Mononuclear cell (primary cell): Measurements from ENCODE around the gene RUNX1. TPM values are rescaled to one million over a fixed set of nuclear protein-coding genes. Genes with fewer than 3 reads are reported as not detected.
A peak's percentile ranks its signal among the peaks of the same experiment; 100 is the strongest.

Experiments
- H3K27me3 ChIP-seq: 2 replicates; pipeline ENCODE4 v1.6.0; 2011; ENCODE audit warnings: low read length, control low read depth; ENCODE audit not compliant: insufficient read depth
- H3K4me1 ChIP-seq: 2 replicates; pipeline ENCODE4 v1.5.1; 2011; ENCODE audit warnings: mild to moderate bottlenecking, low read length, control low read depth; ENCODE audit not compliant: insufficient read depth
- H3K4me3 ChIP-seq: 2 replicates; pipeline ENCODE4 v1.5.1; 2011; ENCODE audit warnings: mild to moderate bottlenecking, low read length, moderate library complexity
- H3K9me3 ChIP-seq: 2 replicates; pipeline ENCODE4 v1.5.1; 2011; ENCODE audit warnings: low read depth, mild to moderate bottlenecking, control low read depth, low read length
- total RNA-seq: library from RNA; depleted of rRNA; stranded (reverse); fragments of >200 nt; gene quantifications from one replicate; pipeline ENCODE4 v1.2.3, GENCODE V29; 2012

RUNX1 gene
- total RNA-seq, 1 donor: 51.2 TPM

DNA sequence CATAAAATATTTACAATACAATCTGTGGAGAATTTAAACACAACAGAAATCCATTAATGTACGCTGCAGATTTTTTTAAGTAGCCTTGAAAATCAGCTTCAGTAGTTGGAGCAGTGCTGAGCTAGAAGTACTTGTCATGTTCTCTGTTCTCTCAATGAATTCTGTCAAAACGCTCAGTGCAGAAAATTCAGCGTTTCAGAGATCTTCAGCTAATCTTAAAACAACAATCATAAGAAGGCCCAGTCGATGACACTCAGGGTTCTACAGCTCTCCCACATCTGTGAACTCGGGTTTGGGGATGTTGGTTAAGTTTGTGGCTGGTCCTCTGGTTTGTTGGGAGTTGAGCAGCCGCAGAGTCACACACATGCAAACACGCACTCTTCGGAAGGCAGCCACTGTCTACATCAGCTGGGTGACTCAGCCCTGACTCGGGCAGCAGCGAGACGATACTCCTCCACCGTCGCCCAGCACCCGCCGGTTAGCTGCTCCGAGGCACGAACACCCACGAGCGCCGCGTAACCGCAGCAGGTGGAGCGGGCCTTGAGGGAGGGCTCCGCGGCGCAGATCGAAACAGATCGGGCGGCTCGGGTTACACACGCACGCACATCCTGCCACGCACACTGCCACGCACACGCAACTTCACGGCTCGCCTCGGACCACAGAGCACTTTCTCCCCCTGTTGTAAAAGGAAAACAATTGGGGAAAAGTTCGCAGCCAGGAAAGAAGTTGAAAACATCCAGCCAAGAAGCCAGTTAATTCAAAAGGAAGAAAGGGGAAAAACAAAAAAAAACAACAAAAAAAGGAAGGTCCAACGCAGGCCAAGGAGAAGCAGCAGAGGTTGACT, 161.2 kb downstream of the RUNX1 start:
- Histone ChIP-seq H3K4me1 (peaks cover 74% of the 10 kb centered on the region), H3K9me3 (no peaks in the 10 kb centered on the region), H3K4me3 (peak overlapping the region; percentile 64), H3K27me3 (no peaks in the 10 kb centered on the region)

DNA sequence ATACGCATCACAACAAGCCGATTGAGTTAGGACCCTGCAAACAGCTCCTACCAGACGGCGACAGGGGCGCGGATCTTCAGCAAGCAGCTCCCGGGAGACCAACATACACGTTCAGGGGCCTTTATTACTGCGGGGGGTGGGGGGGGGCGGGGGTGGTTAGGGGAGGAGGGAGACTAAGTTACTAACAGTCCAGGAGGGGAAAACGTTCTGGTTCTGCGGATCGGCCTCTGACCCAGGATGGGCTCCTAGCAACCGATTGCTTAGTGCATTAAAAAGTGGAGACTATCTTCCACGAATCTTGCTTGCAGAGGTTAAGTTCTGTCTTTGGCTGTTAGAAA, 162.0 kb downstream of the RUNX1 start:
- H3K27me3 ChIP-seq: no peaks in the 10 kb centered on the region
- H3K9me3 ChIP-seq: no peaks in the 10 kb centered on the region
- H3K4me1 ChIP-seq: peaks cover 78% of the 10 kb centered on the region
- peak overlapping the region; percentile 64 for H3K4me3 ChIP-seq

DNA sequence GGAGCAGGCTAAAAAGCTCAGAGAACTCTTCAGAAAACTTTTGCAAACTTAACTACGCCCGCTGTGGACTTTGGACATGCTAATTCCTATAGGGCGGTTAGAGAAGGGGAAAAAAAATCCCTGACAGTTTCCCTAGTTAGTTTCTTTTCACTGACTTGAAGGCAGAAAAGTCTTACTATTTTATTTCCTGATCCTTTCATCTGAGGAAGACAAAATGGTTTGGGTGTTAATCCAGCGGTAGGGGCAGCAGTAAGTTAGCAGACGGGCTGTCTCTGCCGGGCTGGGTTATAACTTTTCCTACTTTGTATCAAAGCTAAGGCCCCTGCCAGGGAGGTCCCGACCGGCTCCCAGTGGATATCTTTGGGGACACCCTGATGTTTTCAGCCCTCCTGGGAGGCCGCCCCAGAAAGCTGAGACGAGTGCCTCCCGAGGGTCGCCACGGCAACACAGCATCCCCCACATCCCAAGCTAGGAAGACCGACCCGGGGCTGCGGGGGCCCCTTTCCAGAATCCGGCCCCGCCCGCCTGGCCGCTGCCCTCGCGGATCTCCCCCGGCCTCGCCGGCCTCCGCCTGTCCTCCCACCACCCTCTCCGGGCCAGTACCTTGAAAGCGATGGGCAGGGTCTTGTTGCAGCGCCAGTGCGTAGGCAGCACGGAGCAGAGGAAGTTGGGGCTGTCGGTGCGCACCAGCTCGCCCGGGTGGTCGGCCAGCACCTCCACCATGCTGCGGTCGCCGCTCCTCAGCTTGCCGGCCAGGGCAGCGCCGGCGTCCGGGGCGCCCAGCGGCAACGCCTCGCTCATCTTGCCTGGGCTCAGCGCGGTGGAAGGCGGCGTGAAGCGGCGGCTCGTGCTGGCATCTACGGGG, 162.6 kb downstream of the RUNX1 start:
- Histone ChIP-seq H3K27me3 (no peaks in the 10 kb centered on the region), H3K9me3 (no peaks in the 10 kb centered on the region), H3K4me3 (peak overlapping the region; percentile 64), H3K4me1 (peaks cover 80% of the 10 kb centered on the region)

DNA sequence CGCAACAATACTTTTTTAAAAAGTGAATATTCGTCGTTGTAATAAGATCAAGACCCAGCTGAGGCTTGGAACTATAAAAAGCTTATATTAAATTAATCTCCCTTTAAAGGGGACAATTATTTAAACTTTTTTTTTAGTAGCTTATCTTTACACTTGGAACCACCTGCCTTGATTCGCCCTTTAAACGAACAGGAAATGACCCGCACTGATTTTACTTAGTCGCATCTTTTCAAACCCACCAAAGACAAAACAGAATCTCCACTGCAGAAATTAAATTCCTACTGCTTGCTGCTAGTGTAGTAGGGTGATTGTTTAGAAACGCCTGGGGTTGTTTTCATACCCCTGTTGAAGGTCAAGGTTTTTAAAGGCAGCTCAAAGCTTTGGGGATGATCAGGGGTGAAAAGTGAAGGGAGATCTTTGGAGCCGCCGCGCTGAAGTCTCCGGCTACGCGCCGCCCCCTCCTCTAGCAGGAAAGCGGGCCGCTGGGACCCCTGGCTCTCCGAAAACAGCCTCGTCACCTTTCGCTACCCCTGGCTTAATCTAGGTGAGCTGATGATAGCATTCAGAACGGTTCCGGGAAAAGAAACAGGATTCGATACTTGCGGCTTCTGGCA, 163.4 kb downstream of the RUNX1 start:
- peak overlapping the region; percentile 64 for H3K4me3 ChIP-seq
- H3K9me3 ChIP-seq: no peaks in the 10 kb centered on the region
- H3K27me3 ChIP-seq: no peaks in the 10 kb centered on the region
- H3K4me1 ChIP-seq: peaks cover 79% of the 10 kb centered on the region

DNA sequence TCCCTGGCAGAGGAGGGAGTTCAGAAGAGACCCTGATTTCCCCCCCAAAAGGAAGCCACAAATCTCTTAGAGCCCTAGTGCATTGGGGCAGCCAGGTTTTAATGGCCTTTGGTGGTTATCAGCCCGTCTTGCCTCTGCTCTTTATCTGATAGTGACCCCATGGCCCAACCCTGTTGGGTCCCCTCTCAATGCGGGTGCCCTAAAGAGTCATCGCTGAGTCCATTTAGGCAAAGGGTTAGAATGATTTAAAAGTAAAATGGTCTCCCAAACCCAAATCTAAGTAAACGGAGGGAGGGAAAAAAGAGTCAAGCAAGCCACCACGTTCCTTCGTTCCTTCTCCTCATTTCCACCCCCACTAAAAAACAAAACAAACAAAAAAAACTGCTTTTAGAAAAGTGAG, 164.0 kb downstream of the RUNX1 start:
- Histone ChIP-seq H3K4me3 (peak overlapping the region; percentile 64), H3K27me3 (no peaks in the 10 kb centered on the region), H3K9me3 (no peaks in the 10 kb centered on the region), H3K4me1 (peaks cover 76% of the 10 kb centered on the region)

DNA sequence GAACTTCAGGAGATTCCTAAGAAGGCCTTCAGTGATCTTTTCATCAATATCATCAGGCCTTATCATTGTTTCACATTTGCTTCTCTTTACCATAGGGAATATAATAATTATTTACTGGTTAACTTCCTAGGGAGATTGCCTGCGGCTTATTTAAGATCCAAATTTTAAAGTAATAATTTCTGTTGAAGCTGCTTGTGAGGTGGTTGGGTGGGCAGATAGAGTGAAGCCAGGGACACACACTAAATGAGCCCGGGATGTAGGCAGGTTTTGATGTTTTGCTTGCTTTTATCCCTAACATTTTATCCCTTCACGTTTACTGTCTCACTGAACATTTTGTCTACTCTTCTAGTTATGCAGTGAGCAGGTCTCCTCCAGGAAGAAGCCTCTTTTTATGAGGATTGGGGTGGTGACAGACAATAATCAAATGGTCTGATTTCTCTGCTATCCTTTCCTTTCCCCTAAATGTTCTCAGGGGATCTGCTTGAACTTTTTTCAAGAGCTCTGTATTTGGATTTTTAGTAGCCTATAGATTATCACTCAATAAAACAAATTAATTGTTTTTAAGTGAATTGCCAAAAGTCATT, 164.7 kb downstream of the RUNX1 start:
- peak overlapping the region; percentile 64 for H3K4me3 ChIP-seq
- H3K9me3 ChIP-seq: no peaks in the 10 kb centered on the region
- no peaks in the 10 kb centered on the region for H3K27me3 ChIP-seq
- peaks cover 76% of the 10 kb centered on the region for H3K4me1 ChIP-seq

DNA sequence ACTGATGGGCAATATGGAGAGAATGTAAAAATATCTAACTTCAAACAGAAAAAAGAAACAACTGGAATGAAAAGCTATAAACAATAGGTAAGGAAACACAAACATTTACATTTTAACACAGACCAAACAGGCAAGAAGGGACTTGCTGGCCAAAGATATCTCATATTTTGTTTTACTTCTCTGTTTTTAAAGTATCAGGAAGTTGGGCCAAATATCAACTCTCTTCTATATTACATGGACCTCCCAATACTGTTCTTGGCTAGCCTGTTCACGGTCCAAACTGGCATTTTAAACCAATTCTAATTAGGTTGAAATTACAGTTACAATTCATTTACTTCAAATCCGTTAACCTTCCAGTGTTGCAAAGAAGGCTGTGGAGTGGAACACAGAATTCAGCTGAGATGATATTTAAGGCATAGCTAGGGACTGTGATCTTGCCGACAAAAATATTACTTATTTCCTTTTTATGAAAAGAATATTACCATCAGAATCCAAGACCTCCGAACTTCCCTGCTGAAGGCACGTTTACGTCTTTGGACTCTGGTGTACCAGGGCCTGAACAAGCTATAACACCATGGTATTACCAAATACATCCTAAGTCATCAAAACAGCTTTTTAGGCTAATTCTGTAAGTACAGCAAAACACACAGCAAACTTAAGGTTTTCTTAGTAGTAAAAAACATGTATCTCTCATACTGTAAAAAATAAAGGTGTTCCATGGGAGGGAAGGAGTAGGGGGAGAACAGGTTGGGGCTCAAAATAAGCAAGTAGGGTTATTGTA, 165.4 kb downstream of the RUNX1 start:
- Histone ChIP-seq H3K27me3 (no peaks in the 10 kb centered on the region), H3K4me3 (peak overlapping the region; percentile 64), H3K4me1 (peaks cover 76% of the 10 kb centered on the region), H3K9me3 (no peaks in the 10 kb centered on the region)

DNA sequence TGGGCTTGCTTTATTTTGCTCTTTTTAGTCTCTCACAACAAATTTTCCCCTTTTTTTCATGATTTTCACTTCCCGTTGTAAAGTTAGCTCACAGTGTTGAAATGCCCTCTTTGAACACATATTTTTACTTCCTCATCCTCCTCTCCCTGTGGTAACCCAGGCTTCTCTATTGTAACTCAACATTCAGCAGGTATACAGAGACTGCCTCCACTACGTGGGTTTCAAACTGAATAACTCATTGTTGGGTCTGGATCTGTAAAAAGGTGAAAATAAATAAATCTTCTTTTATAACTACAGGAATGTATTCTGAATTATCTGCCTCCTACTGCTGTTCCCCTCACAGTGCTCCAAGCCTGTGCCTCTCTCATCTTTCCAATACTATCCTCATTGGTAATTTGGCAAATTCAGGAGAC, 166.4 kb downstream of the RUNX1 start:
- Histone ChIP-seq H3K4me1 (peaks cover 68% of the 10 kb centered on the region), H3K9me3 (no peaks in the 10 kb centered on the region), H3K27me3 (no peaks in the 10 kb centered on the region), H3K4me3 (no peak overlapping the region)

DNA sequence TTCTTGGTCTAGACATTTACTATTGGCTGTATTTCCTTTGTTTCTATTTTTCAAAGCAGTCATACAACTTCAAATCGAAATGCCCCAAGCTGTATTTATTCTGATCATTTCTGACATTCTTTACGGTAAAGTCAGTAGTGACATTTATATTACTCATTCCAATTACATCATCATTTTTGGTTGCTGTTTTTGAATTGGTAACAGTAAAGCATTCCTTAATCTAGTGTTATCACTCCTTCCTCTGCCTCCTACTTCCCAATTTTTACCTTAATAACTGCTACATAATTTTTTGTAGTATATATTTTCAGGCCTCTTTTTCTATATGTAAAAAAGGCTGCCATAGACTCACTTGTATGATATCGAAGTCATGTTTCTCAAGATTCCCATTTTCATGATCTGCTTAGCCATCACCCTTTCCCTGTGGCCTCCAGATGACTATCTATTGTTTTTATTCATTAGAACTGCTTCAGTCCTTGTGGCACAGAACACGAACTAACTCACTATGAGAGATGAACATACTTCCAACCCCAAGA, 167.2 kb downstream of the RUNX1 start:
- no peak overlapping the region for H3K4me3 ChIP-seq
- peaks cover 61% of the 10 kb centered on the region for H3K4me1 ChIP-seq

DNA sequence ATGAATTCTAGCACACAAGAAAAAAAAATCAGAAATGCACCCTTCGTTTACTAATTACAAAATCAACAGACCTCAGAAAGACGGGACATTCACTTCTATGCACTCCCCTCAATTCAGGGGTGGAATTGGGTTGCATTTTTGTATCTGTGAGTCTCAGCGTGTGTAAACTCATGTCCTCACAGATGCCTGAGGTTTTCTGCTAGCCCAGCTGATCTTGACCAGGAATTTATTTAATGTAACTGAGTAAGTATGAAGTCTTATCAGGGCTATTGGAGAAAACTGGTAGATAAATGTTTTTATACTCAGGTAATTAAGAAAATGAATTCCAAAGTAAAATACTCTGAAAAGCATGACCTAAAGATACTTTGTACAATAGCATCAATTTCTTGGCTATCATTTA, 167.7 kb downstream of the RUNX1 start:
- H3K4me3 ChIP-seq: no peak overlapping the region
- H3K4me1 ChIP-seq: peaks cover 56% of the 10 kb centered on the region

More for the DNA sequence above, 167.2 kb downstream of the RUNX1 start:
- no peaks in the 10 kb centered on the region for H3K9me3 ChIP-seq
- H3K27me3 ChIP-seq: no peaks in the 10 kb centered on the region

DNA sequence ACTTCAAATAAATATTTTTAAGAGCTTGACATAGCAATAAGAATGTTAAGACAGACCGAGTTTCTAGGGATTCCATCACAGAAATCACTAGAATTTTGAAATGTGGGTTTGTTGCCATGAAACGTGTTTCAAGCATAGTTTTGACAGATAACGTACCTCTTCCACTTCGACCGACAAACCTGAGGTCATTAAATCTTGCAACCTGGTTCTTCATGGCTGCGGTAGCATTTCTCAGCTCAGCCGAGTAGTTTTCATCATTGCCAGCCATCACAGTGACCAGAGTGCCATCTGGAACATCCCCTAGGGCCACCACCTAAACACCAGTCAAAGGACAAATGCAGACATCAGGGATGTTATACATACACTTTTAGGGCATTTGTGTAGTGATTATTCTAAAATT, 168.7 kb downstream of the RUNX1 start:
- H3K9me3 ChIP-seq: no peaks in the 10 kb centered on the region
- no peak overlapping the region for H3K4me3 ChIP-seq
- no peaks in the 10 kb centered on the region for H3K27me3 ChIP-seq
- peaks cover 47% of the 10 kb centered on the region for H3K4me1 ChIP-seq

More for the DNA sequence above, 167.7 kb downstream of the RUNX1 start:
- Histone ChIP-seq H3K27me3 (no peaks in the 10 kb centered on the region), H3K9me3 (no peaks in the 10 kb centered on the region)

DNA sequence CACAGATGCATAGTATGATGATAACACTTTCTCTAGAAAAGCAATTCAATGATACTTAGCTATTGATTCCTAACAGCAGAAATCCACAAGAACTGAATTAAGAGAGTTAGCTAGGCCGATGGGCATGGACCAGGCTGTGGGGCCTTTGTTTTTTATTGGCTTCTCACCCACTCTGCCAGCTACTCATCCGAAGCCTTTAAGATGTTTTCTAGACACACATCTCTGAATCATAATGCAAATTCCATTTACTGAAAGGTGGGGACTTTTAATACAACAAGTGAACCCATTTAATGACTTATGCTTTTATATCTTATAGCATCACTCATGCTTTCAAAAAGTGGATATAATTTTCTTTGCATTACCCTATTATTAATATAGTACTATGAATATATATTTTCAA, 170.2 kb downstream of the RUNX1 start:
- Histone ChIP-seq H3K27me3 (no peaks in the 10 kb centered on the region), H3K9me3 (no peaks in the 10 kb centered on the region), H3K4me3 (no peak overlapping the region), H3K4me1 (peaks cover 40% of the 10 kb centered on the region)

DNA sequence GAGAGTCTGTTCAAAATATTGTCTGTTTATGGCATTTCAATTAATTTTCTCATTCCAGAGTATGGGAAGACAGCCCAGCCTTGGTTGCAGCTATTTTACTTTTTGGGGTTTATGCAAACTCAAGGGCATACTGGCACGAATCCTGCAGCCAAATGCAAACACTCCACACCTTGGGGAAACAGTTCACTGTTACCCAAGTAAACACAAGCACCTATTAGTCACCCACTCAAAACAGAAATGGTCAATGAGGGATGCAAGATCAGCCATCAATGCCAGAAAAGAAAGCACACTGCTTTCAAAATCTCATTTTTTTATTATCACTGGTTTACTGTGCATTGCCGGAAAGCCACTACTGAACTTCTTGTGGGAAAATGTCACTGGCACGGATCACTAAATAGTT, 170.6 kb downstream of the RUNX1 start:
- Histone ChIP-seq H3K27me3 (no peaks in the 10 kb centered on the region), H3K4me3 (no peak overlapping the region), H3K9me3 (no peaks in the 10 kb centered on the region), H3K4me1 (peaks cover 36% of the 10 kb centered on the region)

DNA sequence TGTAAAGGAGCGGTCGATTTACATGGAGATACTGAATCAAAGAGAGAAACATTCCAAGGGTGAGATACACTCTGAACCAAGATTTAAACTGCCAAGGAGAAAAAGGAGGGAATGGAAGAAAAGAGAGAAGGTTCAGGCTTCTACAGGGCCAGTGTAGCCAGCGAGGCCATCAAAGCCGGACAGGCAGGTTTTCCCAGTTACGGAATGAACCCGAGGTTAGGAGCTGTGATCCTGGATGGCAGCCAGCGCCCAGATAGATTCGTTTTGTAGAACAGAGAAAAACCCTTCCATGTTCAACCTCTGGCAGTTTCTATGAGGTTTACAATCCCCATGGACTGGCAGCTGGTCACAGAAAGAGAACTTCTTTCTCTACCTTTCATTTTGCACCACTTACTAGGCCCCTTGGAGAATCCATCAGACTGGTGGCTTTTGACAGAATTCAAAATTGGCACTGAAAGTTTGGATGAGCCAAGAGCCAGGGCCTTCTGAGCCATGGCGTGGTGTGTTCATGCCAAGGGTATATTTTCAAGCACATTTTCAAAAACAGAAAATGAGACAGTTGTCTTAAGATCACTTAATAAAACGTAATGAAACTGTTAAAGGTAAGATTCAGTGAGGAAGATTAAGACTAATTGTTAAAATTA, 171.5 kb downstream of the RUNX1 start:
- no peaks in the 10 kb centered on the region for H3K27me3 ChIP-seq
- peaks cover 27% of the 10 kb centered on the region for H3K4me1 ChIP-seq
- H3K4me3 ChIP-seq: no peak overlapping the region
- H3K9me3 ChIP-seq: no peaks in the 10 kb centered on the region
